ENCODE measurements around the gene MARS1.

MARS1 gene

DNA sequence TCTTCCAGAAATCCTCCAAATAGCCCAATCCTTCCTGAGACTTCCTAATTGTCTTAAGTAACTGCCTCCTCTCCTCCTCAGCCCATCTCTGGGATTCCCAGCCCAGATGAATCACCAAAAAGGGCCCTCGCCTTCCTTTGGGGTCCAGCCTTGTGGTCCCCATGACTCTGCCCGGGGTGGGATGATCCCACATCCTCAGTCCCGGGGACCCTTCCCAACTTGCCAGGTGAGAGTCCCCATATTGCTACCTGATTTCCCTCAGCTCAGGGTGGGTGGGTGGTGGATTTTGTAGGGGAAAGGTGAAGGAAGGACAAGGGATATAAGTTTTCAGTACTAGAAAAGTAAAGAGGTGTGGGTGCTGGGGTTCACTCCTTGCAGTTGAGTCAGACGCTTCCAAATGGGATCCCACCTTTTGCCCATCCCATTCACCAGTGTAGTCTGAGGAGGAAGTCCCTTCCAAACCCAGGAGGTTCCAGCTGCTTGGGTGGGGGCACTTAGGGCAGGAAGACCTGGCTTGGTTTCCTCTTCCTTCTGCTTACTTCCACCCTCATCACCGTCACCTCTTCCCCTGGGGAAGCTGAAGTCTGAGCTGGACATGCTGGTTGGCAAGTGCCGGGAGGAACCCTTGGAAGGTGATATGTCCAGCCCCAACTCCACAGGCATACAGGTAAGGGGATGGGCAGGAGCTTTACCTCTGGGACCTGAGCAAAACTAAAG is 22.7 kb upstream of the MARS1 start:
- Histone ChIP-seq H3K9me3 (ENCODE audit: control insufficient read depth, low read length) (no peaks in the 10 kb centered on the region), H3K4me1 (ENCODE audit: control insufficient read depth, insufficient read depth, low read length, poor library complexity, severe bottlenecking) (peaks cover 11% of the 10 kb centered on the region), H3K36me3 (ENCODE audit: control insufficient read depth, insufficient read depth, low read length) (no peaks in the 10 kb centered on the region), H3K4me3 (ENCODE audit: extremely low read depth, insufficient read depth, low read length, poor library complexity, severe bottlenecking) (no peak overlapping the region), H3K27ac (ENCODE audit: low read depth, low read length, severe bottlenecking) (no peak overlapping the region)
- WGBS, 2 experiments (ENCODE audit: insufficient coverage in 2 of 2) = 93 to 94% methylated on average over 2 to 4 of the region's 6 CpGs

DNA sequence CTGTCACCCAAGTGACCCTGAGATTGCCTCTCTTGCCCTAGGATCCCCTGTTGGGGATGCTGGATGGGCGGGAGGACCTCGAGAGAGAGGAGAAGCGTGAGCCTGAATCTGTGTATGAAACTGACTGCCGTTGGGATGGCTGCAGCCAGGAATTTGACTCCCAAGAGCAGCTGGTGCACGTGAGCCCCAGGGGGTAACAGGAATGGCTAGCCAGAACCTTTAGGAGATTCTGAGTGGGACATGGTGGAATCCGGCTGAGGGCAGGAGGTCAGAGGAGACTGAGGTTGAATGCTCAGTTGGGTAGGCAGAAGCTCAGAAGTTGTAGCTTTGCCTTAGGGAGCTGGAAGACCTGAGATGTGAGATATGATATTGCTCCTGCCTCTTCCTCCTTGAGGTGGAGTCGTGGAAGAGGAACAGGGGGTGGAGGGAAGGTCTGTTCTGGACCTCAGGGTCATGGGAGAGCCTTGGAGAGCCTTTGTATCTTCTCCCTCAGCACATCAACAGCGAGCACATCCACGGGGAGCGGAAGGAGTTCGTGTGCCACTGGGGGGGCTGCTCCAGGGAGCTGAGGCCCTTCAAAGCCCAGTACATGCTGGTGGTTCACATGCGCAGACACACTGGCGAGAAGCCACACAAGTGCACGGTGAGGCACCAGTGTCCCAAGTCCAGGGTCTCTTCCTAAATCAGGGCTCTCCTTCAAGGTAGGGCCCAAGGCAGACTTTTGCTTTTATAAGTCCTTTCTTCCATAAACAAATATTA is 21.9 kb upstream of the MARS1 start:
- H3K4me3 ChIP-seq (ENCODE audit: extremely low read depth, insufficient read depth, low read length, poor library complexity, severe bottlenecking) = no peak overlapping the region
- H3K36me3 ChIP-seq (ENCODE audit: control insufficient read depth, insufficient read depth, low read length) = no peaks in the 10 kb centered on the region
- H3K9me3 ChIP-seq (ENCODE audit: control insufficient read depth, low read length) = no peaks in the 10 kb centered on the region
- peaks cover 6% of the 10 kb centered on the region for H3K4me1 ChIP-seq (ENCODE audit: control insufficient read depth, insufficient read depth, low read length, poor library complexity, severe bottlenecking)
- H3K27ac ChIP-seq (ENCODE audit: low read depth, low read length, severe bottlenecking) = no peak overlapping the region
- 91 to 96% methylated on average over 13 of the region's 14 CpGs for WGBS, 2 experiments (ENCODE audit: insufficient coverage in 2 of 2)

DNA sequence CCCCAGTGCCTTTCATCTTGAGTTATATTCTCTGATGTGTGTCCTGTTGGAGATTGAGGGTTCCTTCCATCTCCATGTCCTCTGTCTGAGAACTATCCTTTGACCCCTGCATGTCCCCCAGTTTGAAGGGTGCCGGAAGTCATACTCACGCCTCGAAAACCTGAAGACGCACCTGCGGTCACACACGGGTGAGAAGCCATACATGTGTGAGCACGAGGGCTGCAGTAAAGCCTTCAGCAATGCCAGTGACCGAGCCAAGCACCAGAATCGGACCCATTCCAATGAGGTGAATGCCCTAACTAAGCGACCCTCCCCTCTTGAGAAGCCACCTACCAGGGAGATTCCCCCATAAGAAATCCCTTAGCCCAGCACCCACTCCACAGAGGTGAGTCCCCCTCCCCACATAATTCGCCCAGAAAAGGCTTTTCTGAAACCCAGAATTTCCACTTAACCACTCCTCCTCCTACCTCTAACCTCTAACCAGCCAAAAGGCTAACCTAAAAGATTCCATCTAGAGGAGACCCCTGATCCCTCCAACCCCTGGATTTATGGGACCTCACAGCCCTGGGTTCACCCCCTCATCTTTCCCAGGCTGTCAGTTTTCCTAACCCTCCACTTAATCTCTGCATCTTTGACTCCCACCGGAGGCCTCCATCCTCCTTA is 20.5 kb upstream of the MARS1 start:
- Histone ChIP-seq H3K4me1 (ENCODE audit: control insufficient read depth, insufficient read depth, low read length, poor library complexity, severe bottlenecking) (no peaks in the 10 kb centered on the region), H3K4me3 (ENCODE audit: extremely low read depth, insufficient read depth, low read length, poor library complexity, severe bottlenecking) (no peak overlapping the region), H3K36me3 (ENCODE audit: control insufficient read depth, insufficient read depth, low read length) (no peaks in the 10 kb centered on the region), H3K27ac (ENCODE audit: low read depth, low read length, severe bottlenecking) (no peak overlapping the region), H3K9me3 (ENCODE audit: control insufficient read depth, low read length) (no peaks in the 10 kb centered on the region)
- WGBS, 2 experiments (ENCODE audit: insufficient coverage in 2 of 2) = 91 to 93% methylated on average over 12 of the region's 12 CpGs

DNA sequence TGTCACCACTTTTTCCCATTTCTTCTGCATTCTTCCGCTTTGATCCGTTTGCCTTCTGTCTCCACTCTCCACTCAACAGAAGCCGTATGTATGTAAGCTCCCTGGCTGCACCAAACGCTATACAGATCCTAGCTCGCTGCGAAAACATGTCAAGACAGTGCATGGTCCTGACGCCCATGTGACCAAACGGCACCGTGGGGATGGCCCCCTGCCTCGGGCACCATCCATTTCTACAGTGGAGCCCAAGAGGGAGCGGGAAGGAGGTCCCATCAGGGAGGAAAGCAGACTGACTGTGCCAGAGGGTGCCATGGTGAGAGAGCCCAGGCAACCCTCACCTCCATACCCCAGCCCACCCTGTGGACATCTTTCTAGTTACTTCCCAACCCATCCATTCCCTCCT is 20.0 kb upstream of the MARS1 start:
- Histone ChIP-seq H3K36me3 (ENCODE audit: control insufficient read depth, insufficient read depth, low read length) (no peaks in the 10 kb centered on the region), H3K27ac (ENCODE audit: low read depth, low read length, severe bottlenecking) (no peak overlapping the region), H3K4me1 (ENCODE audit: control insufficient read depth, insufficient read depth, low read length, poor library complexity, severe bottlenecking) (no peaks in the 10 kb centered on the region), H3K9me3 (ENCODE audit: control insufficient read depth, low read length) (no peaks in the 10 kb centered on the region), H3K4me3 (ENCODE audit: extremely low read depth, insufficient read depth, low read length, poor library complexity, severe bottlenecking) (no peak overlapping the region)
- 90 to 97% methylated on average over 11 of the region's 11 CpGs for WGBS, 2 experiments (ENCODE audit: insufficient coverage in 2 of 2)

DNA sequence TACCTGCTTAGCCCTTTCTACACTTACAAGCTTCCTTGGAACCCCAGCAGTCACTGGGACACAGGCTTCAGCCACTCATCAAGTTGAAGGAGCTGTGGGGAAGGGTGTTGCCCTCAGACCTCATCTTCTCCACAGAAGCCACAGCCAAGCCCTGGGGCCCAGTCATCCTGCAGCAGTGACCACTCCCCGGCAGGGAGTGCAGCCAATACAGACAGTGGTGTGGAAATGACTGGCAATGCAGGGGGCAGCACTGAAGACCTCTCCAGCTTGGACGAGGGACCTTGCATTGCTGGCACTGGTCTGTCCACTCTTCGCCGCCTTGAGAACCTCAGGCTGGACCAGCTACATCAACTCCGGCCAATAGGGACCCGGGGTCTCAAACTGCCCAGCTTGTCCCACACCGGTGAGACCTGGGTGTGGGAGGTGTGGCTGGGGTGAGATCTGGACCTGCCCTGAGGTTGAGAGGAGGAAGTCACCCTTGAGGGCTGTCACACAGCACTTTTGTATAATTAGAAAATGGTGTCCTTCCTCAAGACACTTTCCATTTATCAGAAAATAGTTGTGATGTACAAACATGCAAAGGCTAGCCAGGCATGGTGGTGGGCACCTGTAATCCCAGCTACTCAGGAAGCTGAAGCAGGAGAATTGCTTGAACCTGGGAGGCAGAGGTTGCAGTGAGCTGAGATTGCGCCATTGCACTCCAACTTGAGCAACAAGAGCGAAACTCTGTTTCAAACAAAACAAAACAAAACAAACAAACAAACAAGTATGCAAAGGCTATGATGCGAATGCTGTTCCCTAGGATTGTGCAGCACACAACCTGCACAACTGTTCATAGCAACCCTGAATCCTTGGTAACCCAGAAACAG is 18.3 kb upstream of the MARS1 start:
- Histone ChIP-seq H3K4me1 (ENCODE audit: control insufficient read depth, insufficient read depth, low read length, poor library complexity, severe bottlenecking) (no peaks in the 10 kb centered on the region), H3K9me3 (ENCODE audit: control insufficient read depth, low read length) (no peaks in the 10 kb centered on the region), H3K4me3 (ENCODE audit: extremely low read depth, insufficient read depth, low read length, poor library complexity, severe bottlenecking) (no peak overlapping the region), H3K27ac (ENCODE audit: low read depth, low read length, severe bottlenecking) (no peak overlapping the region), H3K36me3 (ENCODE audit: control insufficient read depth, insufficient read depth, low read length) (no peaks in the 10 kb centered on the region)
- WGBS, 2 experiments (ENCODE audit: insufficient coverage in 2 of 2) = 92 to 95% methylated on average over 7 to 10 of the region's 10 CpGs

DNA sequence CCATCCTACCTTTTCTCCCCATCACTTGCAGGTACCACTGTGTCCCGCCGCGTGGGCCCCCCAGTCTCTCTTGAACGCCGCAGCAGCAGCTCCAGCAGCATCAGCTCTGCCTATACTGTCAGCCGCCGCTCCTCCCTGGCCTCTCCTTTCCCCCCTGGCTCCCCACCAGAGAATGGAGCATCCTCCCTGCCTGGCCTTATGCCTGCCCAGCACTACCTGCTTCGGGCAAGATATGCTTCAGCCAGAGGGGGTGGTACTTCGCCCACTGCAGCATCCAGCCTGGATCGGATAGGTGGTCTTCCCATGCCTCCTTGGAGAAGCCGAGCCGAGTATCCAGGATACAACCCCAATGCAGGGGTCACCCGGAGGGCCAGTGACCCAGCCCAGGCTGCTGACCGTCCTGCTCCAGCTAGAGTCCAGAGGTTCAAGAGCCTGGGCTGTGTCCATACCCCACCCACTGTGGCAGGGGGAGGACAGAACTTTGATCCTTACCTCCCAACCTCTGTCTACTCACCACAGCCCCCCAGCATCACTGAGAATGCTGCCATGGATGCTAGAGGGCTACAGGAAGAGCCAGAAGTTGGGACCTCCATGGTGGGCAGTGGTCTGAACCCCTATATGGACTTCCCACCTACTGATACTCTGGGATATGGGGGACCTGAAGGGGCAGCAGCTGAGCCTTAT is 17.4 kb upstream of the MARS1 start:
- Histone ChIP-seq H3K36me3 (ENCODE audit: control insufficient read depth, insufficient read depth, low read length) (no peaks in the 10 kb centered on the region), H3K27ac (ENCODE audit: low read depth, low read length, severe bottlenecking) (no peak overlapping the region), H3K9me3 (ENCODE audit: control insufficient read depth, low read length) (no peaks in the 10 kb centered on the region), H3K4me3 (ENCODE audit: extremely low read depth, insufficient read depth, low read length, poor library complexity, severe bottlenecking) (no peak overlapping the region), H3K4me1 (ENCODE audit: control insufficient read depth, insufficient read depth, low read length, poor library complexity, severe bottlenecking) (peaks cover 2% of the 10 kb centered on the region)
- WGBS, 2 experiments (ENCODE audit: insufficient coverage in 2 of 2) = 95 to 100% methylated on average over 14 of the region's 14 CpGs

DNA sequence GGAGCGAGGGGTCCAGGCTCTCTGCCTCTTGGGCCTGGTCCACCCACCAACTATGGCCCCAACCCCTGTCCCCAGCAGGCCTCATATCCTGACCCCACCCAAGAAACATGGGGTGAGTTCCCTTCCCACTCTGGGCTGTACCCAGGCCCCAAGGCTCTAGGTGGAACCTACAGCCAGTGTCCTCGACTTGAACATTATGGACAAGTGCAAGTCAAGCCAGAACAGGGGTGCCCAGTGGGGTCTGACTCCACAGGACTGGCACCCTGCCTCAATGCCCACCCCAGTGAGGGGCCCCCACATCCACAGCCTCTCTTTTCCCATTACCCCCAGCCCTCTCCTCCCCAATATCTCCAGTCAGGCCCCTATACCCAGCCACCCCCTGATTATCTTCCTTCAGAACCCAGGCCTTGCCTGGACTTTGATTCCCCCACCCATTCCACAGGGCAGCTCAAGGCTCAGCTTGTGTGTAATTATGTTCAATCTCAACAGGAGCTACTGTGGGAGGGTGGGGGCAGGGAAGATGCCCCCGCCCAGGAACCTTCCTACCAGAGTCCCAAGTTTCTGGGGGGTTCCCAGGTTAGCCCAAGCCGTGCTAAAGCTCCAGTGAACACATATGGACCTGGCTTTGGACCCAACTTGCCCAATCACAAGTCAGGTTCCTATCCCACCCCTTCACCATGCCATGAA is 16.8 kb upstream of the MARS1 start:
- Histone ChIP-seq H3K4me3 (ENCODE audit: extremely low read depth, insufficient read depth, low read length, poor library complexity, severe bottlenecking) (no peak overlapping the region), H3K27ac (ENCODE audit: low read depth, low read length, severe bottlenecking) (no peak overlapping the region), H3K4me1 (ENCODE audit: control insufficient read depth, insufficient read depth, low read length, poor library complexity, severe bottlenecking) (peaks cover 4% of the 10 kb centered on the region), H3K9me3 (ENCODE audit: control insufficient read depth, low read length) (no peaks in the 10 kb centered on the region), H3K36me3 (ENCODE audit: control insufficient read depth, insufficient read depth, low read length) (no peaks in the 10 kb centered on the region)
- 74 to 83% methylated on average over 2 to 3 of the region's 4 CpGs for WGBS, 2 experiments (ENCODE audit: insufficient coverage in 2 of 2)

DNA sequence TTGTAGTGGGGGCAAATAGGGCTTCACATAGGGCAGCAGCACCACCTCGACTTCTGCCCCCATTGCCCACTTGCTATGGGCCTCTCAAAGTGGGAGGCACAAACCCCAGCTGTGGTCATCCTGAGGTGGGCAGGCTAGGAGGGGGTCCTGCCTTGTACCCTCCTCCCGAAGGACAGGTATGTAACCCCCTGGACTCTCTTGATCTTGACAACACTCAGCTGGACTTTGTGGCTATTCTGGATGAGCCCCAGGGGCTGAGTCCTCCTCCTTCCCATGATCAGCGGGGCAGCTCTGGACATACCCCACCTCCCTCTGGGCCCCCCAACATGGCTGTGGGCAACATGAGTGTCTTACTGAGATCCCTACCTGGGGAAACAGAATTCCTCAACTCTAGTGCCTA is 16.2 kb upstream of the MARS1 start:
- H3K4me3 ChIP-seq (ENCODE audit: extremely low read depth, insufficient read depth, low read length, poor library complexity, severe bottlenecking) = no peak overlapping the region
- H3K4me1 ChIP-seq (ENCODE audit: control insufficient read depth, insufficient read depth, low read length, poor library complexity, severe bottlenecking) = peaks cover 8% of the 10 kb centered on the region
- no peaks in the 10 kb centered on the region for H3K9me3 ChIP-seq (ENCODE audit: control insufficient read depth, low read length)
- H3K36me3 ChIP-seq (ENCODE audit: control insufficient read depth, insufficient read depth, low read length) = no peaks in the 10 kb centered on the region
- WGBS, 2 experiments (ENCODE audit: insufficient coverage in 2 of 2) = 80 to 100% methylated on average over 3 of the region's 3 CpGs
- H3K27ac ChIP-seq (ENCODE audit: low read depth, low read length, severe bottlenecking) = no peak overlapping the region

DNA sequence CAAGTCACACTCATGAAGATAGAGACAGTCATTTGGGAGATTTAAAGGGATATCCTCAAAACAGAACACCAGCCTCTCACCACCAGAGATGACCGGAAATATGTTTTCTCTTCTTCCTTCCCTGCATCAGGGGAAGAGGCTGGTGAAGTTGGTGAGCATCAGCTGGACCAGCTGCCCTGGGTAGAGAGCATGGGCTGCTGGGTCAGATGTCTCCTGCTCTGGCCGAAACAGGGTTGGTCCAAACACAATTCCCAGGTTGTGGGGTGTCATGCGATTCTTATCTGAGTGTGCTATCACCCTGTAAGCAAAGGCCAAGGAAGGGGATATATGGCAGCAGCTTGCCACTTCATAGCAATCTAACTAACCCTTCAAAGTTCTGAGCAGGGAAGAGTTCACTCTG is 15.5 kb upstream of the MARS1 start:
- Histone ChIP-seq H3K27ac (ENCODE audit: low read depth, low read length, severe bottlenecking) (no peak overlapping the region), H3K4me3 (ENCODE audit: extremely low read depth, insufficient read depth, low read length, poor library complexity, severe bottlenecking) (no peak overlapping the region), H3K9me3 (ENCODE audit: control insufficient read depth, low read length) (no peaks in the 10 kb centered on the region), H3K4me1 (ENCODE audit: control insufficient read depth, insufficient read depth, low read length, poor library complexity, severe bottlenecking) (peaks cover 13% of the 10 kb centered on the region), H3K36me3 (ENCODE audit: control insufficient read depth, insufficient read depth, low read length) (no peaks in the 10 kb centered on the region)
- WGBS, 2 experiments (ENCODE audit: insufficient coverage in 2 of 2) = 93% methylated on average over 2 of the region's 3 CpGs; no CpG with 5 or more reads in 1 of the 2 experiments

Measured in mesodermal cell (in vitro differentiated cells).